ENCODE results near the gene TMEM40.
"Not testable (repeated sequence)": the region's sequence is repeated elsewhere in the genome, so short reads cannot be mapped to it uniquely, and the experiment has no call there.

TMEM40 gene, protein sequence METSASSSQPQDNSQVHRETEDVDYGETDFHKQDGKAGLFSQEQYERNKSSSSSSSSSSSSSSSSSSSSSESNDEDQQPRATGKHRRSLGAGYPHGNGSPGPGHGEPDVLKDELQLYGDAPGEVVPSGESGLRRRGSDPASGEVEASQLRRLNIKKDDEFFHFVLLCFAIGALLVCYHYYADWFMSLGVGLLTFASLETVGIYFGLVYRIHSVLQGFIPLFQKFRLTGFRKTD

DNA sequence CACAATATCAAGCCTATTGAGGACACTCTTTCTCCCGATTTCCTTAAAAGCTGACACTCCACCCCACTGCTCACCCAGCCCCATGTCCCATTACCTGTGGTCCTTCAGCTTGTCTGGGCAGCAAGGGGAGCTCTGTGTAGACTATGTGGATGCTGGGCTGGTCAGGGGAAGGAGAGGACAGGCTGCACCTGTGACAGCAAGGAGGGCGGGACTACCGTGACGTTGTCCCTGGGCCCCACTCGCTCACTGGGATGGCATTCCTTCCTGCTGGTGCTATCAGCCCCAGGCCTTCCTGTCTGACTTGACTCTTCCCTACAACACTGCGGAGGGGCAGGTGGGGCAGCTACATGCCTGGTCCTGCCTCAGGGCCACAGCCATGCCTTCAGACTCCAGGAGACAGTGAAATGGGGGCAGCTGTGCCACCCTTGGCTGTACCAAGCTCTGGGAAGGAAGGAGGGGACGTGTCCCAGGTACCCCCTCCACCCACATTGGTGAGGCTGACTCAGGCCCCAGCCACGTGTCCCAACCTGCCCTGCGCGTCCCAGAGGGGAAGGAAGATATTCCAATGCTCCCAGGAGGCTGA, at the start of gene TMEM40:
TMEM40 (minus strand) TSS at position 163 of the 583 bp plus-strand sequence. CDS start 9,427 bp downstream, outside the sequence.
- DNase-seq, result no peak

DNA sequence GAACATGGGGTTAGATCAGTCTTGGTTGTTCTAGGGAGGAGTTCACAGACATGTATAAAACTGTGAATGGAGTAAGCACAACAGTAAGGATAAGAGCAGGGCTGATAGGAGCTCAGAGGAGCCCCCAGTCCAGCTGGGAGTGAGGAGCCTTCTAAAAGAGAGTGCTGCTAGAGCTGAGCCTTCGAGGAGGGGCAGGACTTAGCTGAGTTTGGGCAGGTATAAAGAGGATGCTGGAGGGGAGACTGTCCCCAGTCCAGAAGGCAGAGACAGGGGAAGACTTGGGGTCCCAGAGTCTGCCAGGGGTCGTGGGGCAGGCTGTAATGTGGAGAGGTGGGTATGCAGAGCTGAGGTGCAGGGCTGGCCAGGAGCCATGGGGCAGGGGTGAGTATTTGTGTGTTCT, 49.5 kb upstream of the TMEM40 start:
- no peak for DNase-seq

DNA sequence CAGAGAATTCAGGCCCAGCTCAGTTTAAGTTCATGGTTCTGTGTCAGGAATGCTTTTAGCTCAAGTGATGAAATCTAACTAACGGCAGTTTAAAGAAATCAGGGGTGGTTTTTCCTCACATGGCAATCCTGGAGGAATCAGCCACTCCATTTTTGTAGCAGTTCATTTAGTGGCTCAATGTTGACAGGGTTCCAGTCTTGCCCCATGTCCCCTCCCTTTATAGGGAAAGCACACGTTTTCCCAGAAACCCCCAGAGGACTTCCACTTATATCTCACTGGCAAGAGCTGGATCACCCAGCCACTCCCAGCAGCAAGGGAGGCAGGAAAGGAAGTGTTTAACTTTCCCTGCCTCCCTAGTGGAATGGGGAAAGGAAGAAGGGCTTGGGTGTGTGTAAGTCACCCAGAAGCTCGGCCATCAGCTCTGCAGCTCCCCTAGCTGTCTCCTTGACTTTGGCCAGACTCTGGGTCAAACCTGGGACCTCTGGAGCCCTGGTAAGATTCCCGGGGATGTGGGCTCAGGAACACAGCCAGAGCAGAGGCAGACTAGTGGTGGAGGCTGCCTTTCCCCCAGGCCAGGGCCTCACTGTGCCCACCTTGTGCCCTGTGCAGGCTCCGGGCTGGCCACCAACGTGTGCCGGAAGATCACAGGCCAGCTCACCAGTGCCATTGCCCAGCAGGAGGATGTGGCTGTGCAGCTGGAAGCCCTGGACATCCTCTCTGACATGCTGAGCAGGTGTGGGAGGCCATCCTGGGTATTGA, 48.7 kb upstream of the TMEM40 start:
- DNase-seq, result no peak

DNA sequence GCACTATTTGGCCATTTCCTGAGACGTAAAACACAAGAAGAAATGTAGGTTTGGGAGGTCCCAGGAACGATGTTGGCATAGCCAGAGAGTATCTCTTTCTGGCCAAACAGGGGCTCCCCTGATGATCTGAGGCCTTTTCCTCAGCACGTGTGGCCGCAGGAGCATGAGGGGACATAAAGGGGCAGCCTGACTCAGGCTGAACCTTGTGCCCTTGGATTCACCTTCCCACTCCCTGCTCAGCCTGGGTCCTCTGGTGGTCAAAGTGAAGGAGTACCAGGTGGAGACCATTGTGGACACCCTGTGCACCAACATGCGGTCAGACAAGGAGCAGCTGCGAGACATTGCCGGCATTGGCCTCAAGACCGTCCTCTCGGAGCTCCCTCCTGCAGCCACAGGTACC, 48.0 kb upstream of the TMEM40 start:
- no peak for DNase-seq

DNA sequence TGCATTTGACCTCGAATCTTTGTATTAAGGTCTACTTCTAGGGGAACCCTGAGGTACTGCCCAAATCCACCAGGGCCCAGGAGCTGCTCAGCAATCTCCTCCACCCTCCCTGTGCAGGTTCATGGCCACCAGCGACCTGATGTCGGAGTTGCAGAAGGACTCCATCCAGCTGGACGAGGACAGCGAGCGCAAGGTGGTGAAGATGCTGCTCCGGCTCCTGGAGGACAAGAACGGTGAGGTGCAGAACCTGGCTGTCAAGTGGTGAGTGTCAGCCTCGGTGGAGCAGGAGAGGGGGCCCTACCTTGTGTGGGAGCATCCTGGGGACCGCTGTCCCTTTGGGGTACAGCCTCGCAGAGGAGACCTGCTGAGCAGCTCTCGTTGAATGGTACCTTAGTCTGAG, 44.3 kb upstream of the TMEM40 start:
- DNase-seq, result no peak

DNA sequence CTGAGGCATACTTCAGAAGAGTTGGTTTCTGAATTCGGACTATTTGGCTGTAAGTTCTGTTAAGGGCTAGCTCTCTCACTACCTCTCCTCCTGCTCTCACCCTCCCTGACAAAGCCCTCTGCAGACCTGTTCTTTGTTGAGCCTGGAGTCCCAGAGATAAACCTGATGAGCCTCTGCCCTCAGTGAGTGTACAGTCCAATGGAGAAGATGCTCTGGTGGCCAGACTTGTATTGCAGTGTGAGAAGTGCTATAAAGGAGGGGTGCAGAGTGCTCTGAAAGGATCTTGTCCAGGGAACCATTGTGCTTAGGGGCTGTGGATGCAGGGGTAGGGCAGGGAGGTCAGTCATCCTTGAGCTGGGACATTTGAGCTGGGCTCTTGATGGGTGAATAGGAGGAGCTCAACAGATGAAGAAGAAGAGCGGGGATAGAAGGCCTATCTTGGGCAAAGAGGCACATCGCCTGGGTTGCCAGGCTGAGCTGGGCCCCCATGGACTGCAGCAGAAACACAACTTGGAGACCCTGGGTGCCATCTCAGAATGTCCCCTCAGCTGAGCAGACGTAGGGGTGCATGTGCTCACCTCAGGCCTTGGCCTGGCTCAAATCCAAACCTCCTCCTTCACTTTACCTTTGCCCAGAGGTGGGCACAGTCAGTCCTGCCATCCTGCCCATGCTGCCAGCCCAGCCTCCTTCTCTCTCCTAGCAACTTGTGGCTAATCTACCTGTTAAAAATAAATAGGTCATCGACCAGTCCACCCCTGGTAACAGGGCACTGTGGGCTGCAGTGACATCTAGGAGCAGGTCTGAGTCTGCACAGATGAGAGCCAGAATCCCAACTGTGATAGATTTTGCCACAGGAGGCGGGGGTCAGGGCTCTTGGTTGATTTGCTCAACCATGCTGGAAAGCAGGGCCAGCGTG, 40.7 kb upstream of the TMEM40 start:
- DNase-seq, result no peak

DNA sequence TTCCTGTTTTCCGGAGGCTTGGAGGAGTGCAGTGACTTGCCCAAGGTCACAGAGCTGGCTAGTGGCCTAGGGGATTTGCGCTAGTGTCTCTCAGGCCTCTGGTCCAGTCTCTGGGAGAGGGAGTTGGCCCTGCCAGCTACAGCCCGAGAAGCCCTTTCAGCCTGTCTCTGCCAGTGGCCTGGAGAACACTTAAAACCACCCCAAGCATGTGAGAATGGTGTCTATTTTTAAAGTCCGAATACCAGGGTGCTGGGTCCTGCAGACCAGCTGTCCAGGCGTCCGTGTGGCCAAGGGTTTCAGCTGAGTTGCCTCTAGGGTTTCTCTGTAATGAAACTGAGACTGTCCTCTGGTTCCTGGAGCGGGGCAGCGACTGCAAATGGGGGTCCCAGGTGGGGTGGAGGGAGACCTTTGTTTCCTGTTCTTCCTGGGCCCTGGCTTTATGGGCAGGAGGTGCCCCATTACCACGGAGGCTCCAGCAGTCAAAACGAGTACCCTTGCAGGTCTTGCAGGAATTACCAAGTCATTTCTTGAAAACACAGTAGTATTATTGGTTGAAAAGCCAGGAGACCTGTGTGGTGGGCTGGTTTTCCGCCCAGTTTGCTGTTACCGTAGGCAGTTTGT, 39.6 kb upstream of the TMEM40 start:
- DNase-seq, result no peak

DNA sequence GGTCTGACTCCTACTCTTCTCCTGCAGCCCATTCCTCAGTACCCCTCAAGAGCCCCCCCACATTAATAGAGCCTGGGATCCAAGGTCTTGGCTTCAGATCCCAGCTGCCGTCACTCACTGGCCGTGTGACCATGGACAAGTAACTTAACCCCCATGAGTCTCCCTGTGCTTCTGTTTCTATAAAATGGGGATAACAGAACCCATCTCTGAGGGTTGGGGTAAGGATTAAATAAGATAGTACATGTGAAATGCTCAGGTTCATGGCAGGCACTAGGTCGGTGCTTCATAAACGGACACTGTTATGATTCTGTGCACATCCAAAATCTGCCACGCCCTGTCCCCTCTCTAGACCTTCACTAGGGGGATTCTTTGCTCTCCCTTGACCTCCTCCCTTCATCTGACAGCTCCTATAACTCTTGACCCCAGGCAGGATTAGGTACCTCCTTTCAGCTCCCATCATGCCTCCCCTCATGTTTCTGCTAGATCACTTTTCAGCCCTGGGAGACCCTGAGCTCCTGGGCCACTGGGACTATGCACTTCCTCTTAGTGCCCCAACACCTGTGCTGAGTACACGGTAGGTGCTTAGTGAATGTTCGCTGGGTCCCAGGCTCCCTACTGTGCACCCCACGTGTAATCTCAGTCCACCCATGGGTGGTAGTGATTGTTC, 39.0 kb upstream of the TMEM40 start:
- no peak for DNase-seq

DNA sequence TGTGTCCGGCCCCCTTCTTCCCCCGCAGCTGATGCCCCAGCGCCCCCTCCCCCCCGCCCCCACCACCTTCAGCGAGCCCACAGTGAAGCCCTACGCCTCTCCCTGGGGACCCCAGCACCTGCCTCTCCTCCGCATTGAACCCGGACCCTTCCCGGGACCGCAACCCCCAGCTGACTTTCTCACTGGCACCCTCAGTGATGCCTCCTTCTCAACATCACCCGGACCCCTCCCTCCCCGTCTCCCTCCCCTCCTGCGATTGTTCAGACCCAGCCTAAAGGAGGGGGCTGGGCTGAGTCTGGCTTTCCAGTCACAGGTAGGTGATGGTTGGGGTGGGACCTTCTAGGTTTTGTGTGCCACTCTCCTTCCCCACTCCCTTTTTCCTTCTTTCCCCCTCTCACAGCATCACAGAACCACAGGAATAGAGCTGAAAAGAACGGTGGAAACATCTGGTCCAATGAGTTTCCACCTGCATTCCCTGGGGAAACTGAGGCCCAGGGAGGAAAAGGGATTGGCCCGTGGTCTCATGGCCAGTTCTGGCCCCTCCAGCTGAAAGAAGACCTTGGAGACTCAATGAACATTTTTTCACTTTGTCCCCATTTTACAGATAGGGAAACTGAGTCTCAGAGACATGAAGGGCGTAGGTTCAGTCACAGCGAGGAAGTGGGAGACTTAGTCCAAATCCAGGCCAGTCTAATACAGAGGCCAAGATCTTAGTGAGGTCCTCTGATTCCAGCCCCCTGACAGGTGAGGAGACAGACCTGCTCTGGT, 38.2 kb upstream of the TMEM40 start:
- no peak for DNase-seq

DNA sequence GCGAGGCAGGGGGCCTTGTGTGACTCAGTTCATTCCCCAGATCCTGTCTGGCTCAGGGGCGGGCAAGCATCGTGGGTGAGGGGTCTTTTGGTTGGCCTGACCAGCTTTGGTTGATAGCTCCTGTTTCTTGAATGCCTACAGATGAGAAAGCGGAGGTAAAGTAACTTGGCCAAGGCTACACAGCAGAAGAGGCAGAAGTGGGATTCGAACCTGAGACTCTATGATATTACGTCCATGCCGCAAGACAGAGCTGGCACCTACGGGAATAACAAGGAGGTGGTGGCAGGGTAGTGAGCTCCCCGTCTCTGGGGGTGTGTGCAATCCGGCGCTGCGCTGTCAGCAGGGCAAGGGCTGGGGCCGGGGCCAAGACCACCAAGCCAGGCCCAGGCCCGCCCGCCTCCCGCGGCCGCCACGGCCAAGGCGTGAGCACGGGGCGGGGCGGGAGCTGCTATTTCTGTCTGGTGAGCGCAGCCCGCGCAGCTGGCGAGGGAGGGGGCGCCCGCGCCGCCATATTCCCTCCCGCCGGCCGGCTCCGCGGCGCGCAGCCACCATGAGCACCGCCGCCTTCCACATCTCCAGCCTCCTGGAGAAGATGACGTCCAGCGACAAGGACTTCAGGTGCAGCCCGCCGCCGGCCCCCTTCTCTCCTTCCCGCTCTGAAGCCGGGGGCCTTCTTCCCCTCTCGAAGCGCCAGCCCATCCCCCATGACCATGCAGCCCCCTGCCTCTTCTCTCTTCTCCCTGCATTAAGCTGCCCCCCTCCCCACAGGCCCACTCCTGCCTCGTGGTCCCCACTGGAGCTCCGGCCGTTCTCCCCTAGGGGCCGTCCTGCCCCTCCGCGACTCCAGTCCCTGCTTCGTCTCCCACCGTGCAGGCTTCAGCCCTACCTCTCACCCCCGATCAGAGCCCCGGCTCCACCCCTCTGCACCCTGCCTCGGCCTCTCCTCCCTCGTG, 37.4 kb upstream of the TMEM40 start, which contains the start of gene CAND2:
CAND2 (plus strand) TSS at position 510 of the 953 bp plus-strand sequence; CDS start at position 551, 41 bp downstream.
- peak; percentile 27 for DNase-seq

DNA sequence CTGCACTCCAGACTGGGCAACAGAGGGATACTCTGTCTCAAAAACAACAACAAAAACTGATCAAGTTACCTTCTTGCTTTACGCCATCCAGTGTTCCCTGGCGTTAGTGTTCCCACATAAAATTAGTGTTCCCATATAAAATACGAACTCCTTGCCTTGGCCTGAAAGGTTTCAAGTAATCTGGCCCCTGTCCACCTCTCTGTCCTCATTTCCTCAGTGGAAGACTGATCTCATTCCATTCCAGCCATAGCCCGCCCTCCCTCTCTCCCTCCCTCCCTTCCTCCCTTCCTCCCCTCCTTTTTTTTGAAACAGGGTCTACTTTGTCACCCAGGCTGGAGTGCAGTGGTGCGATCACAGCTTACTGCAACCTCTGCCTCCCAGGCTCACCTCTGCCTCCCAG, 34.6 kb upstream of the TMEM40 start:
- no peak for DNase-seq

DNA sequence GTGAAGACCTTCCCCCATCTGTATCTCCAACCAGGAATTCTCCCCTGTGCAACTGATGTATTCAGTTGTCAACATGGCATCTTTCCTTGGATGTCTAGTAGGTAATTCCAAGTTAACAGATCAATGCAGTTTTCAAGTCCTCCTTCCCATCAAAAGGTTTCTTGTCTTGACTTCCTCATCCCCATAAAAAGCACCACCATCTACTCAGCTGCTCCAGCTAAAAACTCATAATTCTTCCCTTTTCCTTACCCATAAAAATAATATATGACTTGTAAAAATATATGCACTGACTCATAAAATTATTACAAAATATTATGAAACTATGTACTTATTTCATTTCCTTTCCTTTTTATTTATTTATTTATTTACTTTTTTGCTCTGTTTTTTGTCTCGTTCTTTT, 32.4 kb upstream of the TMEM40 start:
- DNase-seq, result no peak

DNA sequence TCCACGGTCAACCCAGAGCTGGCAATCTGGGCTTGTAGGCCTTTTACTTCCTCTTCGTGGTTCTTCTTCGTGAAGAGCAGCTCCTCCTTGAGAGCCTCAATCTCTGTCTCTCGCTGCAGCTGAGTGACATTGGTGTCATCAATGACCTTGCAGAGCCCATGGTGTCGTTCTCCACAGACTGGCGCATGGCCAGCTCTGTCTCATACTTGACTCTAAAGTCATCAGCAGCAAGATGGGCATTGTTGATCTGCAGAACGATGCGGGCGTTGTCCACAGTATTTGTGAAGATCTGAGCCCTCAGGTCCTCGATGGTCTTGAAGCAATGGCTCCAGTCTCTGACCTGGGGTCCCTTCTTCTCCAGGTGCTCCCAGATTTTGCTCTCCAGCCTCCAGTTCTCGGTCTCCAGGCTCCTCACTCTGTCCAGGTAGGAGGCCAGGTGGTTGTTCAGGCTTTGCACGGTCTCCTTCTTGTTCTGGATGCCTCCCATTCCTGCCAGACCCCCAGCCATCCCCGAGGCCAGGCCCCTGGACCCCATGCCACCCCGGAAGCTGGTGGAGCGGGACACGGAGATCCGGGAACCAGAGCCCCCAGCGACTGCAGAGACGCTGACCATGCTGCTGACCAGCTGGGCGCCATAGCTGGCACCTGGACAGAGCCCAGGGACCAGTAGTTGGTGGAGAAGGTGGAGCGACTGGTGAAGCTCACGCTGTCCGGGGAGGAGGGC, 29.1 kb upstream of the TMEM40 start:
- not testable (repeated sequence) for DNase-seq

DNA sequence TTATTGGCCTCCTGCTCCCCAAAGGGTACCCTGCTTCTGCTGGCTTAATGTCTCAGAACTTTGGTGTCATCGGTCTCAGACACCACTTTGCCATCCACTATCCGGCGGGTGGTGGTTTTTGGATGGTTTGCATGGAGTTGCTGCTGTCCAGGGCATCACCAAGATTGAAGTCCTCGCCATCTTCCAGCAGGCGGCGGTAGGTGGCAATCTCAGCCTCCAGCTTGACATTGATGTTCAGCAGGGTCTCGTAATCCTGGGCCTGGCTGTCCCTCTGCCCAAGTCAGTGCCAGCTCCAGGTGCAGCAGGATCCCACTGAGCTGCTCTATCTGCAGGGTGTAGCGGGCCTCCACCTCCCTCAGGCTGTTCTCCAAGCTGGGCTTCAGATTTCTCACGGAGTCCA, 28.3 kb upstream of the TMEM40 start:
- DNase-seq, result peak; percentile 69

DNA sequence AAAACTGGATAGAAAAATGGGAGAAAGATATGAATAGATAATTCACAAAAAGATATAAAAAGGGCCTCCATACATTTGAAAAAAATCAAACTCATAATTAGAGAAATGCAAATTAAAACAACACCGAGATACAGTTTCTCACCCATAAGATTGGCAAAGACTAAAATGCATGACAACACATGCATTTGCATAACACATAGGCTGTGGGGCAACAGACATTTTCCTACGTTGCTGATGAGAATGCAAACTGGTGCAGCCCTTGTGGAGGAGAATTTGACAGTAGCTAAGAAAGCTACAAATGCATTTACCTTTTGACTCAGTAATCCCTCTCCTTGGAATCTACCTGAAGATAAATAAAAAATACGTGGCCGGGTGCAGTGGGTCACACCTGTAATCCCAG, 26.0 kb upstream of the TMEM40 start:
- no peak for DNase-seq

DNA sequence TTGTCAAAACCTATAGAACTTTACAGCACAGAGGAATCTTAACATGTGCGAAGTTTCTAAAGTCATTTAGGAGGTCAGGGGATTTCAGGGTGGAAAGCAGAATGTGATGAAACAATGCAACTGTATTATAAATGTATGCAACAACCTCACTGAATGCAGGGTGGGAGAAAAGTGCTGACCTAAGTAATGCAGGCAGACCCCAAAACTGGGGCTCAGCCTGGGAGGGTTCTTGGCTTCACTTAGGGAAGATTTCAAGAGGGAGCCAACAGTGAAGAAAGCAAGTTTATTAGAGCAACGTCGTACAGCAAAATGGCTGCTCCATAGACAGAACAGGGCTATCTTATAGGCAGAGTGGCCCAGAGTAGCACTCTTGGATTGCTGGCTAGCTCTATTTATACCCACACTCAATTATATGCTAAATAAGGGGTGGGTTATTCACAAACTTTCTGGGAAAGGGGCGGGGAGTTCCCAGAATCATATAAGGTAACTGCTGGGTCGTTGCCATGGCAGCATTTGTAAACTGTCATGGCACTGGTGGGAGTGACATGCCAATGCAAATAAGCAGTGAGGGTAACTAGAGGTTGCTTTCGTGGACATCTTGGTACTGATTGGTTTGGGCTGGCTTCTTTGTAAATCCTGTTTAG, 23.2 kb upstream of the TMEM40 start:
- DNase-seq, result no peak

DNA sequence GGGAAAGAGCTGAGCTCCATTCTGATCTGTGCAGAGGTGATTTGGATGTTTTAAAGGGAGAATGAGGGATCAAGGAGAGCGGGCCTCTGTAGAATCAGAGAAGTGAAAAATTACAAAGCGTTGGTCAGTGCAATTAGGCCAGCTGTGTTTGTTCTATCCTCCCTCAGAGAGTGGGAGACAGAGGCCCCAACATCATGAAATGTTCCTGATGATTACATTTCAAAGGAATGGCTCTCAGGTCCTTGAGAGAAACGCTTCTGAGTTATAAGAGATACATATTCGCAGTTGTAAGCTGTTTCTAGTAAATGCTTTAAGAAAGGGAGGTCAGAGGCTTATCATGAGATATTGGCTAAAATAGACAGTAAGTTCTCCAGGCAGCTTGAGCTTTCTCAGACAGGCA, 21.7 kb upstream of the TMEM40 start:
- DNase-seq, result no peak

DNA sequence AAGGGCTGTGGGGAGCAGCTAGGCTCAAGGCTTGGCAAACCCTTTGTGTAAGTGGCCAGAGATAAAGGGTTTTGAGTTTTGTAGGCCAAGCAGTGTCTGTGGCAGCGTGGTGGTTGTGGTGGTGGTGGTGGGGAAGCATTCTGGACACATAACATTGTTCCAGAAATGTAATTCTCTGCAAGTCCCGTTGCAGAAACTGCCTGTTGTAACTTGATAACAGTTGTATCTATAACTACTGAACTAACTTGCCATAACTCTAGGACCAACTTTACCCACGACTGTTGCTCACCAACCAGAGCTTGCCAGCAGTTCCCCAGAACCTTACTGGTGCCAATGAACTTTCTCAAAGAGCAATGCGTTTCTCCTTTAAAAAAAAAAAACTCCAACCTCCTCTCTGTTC, 18.1 kb upstream of the TMEM40 start:
- no peak for DNase-seq

DNA sequence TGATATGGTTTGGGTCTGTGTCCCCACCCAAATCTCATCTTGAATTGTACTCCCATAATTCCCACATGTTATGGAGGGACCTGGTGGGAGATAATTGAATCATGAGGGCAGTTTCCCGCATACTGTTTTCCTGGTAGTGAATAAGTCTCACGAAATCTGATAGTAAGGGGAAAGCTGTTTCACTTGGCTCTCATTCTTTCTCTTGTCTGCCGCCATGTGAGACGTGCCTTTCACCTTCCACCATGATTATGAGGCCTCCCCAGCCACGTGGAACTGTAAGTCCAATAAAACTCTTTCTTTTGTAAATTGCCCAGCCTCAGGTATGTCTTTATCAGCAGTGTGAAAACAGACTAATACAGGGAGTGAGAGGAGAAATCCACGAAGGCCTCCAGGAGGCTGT, 16.9 kb upstream of the TMEM40 start:
- DNase-seq, result not testable (repeated sequence)

Data from activated gamma-delta T cell treated with Interleukin-2 at 50 U/mL for 16 hours (primary cell).